HFF-Myc (cell line): ENCODE data around the gene SNX3.

Source experiments
- DNase-seq: peaks from one replicate; pipeline ENCODE4 v3.0.0-alpha.2; 2011; ENCODE audit warnings: low read depth; ENCODE audit errors: extremely low read depth
- H3K4me3 ChIP-seq: replicated peaks from 2 replicates; pipeline ENCODE4 v1.5.1; 2011; ENCODE audit warnings: low read depth, mild to moderate bottlenecking, control low read depth, low read length
- TF ChIP-seq, protein P1 (sequence below): IDR thresholded peaks from 2 replicates; pipeline ENCODE4 v1.5.1; 2012; ENCODE audit warnings: mild to moderate bottlenecking, low read depth, low read length, control low read depth; ENCODE audit errors: missing control alignments

The SNX3 gene

DNA sequence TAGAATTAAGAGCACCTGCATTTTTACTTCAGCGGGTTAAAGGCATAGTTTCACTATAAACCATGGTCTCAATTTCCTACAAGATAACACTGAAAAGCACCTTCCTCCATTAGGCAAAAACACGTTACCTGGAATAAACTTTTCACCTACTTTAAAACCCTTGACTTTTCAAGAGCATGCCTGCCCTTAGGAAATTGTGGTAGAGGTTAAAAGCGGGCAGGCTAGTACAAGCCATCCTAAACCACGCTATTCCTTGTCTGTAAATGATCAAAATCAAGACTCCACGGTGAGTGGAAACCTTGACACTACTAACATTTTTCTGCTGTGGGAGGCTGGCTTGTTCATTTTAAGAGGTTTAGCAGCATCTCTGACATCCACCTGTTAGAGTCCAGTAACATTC lies 51.1 kb downstream of the SNX3 start:
- no peak for DNase-seq
- TF ChIP-seq, protein P1, sequence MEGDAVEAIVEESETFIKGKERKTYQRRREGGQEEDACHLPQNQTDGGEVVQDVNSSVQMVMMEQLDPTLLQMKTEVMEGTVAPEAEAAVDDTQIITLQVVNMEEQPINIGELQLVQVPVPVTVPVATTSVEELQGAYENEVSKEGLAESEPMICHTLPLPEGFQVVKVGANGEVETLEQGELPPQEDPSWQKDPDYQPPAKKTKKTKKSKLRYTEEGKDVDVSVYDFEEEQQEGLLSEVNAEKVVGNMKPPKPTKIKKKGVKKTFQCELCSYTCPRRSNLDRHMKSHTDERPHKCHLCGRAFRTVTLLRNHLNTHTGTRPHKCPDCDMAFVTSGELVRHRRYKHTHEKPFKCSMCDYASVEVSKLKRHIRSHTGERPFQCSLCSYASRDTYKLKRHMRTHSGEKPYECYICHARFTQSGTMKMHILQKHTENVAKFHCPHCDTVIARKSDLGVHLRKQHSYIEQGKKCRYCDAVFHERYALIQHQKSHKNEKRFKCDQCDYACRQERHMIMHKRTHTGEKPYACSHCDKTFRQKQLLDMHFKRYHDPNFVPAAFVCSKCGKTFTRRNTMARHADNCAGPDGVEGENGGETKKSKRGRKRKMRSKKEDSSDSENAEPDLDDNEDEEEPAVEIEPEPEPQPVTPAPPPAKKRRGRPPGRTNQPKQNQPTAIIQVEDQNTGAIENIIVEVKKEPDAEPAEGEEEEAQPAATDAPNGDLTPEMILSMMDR = no peak

GRCh38 chr6:108207013-108207412 lies 53.8 kb downstream of the SNX3 start:
- TF ChIP-seq, protein P1 = no peak
- DNase-seq = no peak
- no peak overlapping the region for H3K4me3 ChIP-seq

More for the DNA sequence above, 51.1 kb downstream of the SNX3 start:
- H3K4me3 ChIP-seq = no peak overlapping the region

DNA sequence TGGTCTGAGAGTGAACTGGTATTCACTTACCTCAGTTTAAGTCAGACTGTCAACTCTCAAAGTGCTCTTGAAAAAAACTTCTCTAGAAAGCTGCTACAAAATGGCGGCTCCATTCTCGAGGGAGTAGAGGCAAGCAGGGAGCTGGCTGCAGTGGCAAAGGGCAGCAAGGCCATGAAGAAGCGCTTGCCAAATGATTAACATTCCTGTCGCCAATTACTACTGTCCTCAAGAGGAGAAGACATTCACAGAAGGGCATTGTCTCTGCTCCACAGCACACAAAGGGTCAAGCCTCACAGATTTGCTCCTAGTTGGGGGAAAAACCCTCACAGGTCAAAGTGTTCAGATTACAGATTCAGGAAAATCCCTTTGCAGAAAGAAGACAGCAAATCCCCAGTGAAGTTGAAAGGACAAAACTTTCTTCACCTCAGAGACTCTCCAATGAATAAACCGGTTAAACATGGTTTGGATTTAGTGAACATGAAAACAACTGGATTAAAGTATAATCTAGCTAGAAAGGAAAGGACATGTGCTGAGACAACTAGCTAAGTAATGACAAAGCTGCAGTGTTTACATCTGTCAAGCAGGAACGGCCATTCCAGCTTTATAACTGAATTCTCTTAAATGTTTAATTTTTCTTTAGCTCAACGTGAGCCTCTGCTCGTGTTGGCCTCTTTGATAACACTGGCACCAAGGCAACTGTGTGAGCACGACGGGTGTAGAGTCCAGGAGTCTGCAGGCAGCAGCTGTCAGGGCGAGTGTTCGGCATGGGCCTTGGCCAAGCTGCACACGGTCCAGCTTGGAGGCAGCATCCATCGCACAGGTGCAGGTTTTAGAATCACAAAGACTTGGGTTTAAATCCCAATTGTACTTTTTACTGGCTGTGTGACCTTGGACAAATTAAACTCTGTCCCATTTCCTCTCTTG lies 57.4 kb downstream of the SNX3 start:
- no peak for DNase-seq
- H3K4me3 ChIP-seq = no peak overlapping the region
- TF ChIP-seq, protein P1 = no peak

DNA sequence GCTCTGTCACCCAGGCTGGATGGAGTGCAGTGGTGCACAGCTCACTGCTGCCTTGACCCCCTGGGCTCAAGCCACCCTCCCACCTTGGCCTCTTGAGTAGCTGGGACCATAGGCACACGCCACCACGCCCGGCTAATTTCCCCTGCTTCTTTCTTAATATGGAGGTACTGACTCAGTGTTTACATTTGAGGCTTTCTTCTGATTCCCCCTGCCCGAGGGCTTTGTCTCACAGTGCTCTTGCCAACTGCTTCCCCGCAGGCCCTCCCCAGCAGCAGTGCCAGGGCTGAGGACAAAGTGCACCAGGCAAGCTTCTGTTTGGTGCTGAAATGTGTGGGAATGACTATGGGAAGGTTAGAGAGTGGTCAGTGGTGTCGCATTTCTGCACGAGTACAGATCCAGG lies 60.2 kb downstream of the SNX3 start:
- DNase-seq = no peak
- TF ChIP-seq, protein P1 = no peak
- no peak overlapping the region for H3K4me3 ChIP-seq

DNA sequence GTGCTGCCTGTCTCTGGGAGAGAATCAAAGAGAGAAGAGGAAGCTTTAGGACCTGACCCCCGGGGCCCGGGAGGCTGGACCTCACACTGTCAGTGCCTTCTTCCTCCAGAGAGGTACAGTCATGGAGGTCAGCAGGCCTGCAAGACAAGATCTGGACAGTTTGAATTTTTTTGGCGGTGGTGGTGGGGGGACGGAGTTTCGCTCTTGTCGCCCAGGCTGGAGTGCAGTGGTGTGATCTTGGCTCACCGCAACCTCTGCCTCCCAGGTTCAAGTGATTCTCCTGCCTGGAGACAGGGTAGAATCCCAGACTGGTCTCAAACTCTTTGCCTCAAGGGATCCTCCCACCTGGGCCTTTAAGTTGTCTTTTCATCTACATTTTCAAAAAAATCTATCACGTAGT lies 60.7 kb downstream of the SNX3 start:
- DNase-seq = no peak
- H3K4me3 ChIP-seq = no peak overlapping the region
- TF ChIP-seq, protein P1 = no peak

DNA sequence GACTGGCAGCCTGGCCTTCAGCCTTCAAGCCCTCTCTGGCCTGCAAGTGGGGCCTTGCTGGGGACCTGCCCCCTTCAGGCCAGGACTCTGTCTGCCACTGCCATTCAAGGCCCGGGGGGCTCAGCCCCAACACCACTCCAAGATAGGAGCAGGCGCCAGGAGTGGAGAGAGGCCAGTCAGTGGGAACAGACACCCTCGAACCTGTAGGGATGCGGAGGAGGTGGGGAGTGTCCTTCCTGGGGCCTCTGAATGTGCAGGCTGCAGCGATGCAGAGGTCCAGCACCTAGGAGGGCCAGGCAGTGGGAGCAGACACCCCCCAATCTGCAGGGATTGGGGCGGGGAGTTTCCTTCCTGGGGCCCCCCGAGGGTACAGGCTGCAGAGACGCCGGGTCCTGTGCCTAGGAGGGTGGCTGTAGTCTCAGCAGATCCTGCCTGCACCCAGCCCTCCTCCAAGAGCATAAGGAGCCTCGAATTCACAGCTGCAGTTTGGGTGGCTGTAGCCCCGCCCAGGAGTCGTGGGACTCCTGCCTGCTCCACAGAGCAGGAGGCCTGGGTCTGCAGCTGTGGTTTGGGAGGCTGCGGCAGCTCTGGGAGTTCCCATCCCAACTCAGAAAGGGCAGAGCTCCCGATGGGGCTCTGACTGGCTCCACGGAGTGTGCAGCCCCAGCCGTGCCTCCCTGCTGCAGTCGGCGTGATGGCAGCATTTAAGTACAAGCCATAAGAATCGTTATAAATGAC lies 61.9 kb downstream of the SNX3 start:
- TF ChIP-seq, protein P1 = no peak
- no peak for DNase-seq
- H3K4me3 ChIP-seq = no peak overlapping the region
